Measurements from ENCODE around the gene TPST1.
"Not testable (repeated sequence)": the region's sequence is repeated elsewhere in the genome, so short reads cannot be mapped to it uniquely, and the experiment has no call there.

Gene TPST1

DNA sequence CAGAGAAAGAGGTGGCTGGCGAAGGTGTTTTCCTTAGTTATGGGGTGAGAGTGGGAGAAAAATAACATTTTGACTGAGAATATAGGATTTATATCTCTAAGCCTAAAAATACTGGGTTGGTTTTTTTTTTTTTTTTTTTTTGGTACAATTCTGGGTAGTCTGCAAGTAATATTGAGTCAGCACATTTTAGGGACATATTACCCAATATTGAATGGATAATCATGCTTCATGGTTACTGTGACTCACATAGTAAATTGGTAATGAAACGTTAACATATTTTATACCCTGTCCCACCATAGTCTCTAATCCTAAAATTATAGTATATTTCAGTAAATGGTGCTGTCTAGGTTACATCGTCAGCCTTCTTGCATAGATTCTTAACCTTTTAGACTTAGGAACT is 91.4 kb downstream of the TPST1 start:
- DNase-seq, result no peak

DNA sequence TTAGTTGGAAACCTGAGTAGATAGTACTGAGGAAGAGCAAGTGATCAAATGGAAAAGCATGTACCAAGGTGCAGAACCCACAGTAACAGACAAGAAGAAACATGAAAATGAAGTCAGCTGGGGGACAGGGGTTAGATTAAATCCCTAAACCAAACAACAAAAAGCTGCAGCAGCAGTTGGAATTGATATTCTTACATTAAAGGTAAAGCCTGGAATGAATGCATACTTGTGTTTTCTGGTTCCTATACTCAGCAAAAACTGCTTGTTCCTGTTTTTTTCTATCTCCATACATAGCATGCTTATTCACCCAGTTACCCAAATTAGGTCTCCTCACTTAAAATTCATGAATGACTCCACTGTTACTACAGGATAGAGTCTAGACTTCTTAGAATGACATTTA is 92.4 kb downstream of the TPST1 start:
- DNase-seq, result no peak

DNA sequence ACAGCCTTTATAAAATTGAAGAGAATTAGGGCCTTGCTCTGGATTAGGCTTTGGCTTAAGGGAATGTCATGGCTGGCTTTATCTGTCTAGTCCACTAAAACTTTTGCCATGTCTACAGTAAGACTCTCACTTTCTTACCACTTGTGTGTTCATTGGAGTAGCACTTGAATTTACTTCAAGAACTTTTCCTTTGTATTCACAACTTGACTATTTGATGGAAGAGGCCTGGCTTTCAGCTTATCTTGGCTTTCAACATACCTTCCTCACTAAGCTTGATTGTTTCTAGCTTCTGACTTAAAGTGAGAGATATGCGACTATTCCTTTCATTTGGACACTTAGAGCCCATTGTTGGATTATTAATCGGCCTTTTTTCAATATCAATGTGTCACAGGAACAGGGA is 96.1 kb downstream of the TPST1 start:
- no peak for DNase-seq

DNA sequence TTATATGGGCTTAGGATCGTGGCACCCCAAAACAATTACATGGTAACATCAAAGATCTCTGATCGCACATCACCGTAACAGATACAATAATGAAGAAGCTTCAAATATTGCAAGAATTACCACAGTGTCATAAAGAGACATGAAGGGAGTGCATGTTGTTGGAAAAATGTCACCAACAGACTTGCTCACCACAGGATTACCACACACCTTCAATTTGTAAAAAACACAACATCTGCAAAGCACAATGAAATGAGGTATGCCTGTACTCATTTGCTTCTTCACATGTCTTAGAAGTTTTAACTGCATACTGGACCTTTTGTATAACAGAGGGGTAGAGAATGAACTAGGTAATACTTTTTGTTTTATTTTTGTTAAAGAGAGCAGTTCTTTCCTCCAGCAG is 96.6 kb downstream of the TPST1 start:
- DNase-seq, result no peak

DNA sequence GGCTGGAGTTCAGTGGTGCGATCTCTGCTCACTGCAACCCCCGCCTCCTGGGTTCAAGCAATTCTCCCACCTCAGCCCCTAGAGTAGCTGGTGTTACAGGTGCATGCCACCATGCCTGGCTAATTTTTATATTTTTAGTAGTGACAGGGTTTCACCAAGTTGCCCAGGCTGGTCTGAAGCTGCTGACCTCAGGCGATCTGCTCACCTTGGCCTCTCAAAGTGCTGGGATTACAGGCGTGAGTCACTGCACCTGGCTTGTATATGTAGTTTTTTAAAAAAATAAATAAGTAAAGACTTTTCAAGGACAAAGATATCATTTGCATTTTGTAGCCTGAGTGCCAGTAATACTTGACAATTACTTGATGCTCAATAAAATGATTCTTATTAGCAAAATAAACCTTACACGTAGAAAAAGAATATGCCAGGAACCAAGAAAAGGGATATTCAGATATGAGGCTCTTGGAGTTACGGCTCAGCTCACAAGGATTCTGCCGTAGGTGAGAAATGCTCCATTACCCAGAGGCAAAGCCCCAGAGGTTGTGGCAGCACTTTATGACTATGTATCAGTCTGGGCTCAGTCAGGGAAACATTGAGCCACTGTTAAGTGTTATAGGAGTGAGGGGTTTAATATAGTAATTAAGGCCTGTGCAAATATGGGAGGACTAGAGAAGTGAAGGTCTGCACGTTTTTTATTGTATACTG is 98.5 kb downstream of the TPST1 start:
- no peak for DNase-seq

DNA sequence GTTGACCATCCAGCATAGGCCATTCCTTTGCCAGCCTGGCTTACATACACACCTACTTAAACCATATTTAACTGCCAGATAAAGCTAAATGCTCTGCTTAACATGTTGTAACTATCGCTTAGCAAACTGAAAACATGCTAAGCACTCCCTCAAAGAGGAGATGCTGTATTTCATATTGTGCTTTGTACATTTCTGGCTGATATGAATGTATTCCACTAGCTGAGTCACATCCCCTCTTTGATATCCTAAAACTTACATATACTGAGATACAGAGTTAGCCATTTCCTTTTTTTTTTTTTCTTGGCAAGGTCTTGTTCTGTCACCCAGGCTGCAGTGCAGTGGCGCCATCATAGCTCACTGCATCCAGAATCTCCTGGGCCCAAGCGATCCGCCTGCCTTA is 99.4 kb downstream of the TPST1 start:
- no peak for DNase-seq

DNA sequence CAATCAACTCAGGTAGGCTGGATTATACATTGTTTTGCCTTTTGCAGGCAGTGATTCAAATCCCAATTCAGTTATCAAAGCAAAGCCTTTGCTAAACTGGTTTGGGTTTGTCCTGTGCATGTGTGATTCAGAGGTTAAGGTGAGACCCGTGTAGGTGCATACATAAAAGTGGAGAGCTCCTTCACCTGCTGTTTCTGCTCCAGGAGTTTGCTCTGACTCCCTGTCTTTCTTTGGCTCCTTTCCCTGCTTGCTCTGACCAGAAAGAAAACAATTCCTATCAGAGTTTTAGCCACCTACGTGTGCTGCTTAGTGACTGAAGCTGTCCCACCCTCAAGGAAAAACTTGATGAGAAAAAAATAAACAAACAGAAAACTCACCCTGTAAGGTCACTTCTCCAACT is 101.1 kb downstream of the TPST1 start:
- no peak for DNase-seq

DNA sequence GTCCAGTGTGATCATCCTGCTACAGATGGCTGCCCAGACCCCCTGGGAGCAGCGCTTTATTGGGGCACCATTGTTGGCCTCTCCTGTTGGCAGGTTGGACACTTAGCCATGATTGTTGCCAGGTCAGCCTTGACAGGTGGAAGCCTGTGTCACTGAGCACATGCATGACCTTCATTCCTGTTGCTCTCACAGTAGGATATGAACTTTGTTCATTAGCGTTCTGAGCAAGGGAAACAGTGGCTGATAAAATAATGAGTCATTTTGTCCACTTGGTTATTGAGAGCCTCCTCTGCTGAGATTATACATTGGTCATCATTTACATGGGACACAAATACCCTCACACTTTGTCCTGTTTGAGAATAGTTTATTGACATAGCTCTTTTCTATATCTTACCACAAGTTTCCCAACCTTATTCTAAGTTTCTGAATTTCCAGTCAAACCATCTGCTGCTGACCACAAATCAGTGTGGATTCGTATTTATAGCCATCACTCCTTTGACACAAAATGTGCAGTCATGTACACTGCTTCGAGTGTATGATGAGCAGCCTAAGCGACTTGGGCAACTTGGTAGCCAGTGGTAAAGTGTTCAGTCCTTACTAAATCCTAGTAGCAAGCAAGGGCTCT is 102.6 kb downstream of the TPST1 start:
- no peak for DNase-seq

DNA sequence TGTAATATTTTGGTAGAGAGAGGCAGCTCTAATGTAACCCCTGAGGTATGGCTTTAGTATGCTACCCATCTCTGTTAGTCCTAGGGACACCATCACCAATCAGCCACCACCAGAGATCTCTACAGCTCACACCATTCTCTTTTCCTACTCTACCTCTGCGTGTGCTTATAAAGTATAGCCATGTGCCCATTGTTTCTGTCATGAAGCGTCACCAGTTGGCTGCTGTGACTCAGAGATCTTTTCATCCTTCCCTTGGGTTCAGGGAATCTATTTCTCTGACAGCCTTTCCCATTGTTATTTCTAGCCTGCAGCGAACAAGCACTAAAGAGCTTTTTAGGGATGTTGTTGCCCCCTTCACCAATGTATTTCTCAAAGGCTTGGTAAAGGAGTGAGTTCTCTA is 103.3 kb downstream of the TPST1 start:
- DNase-seq, result no peak

DNA sequence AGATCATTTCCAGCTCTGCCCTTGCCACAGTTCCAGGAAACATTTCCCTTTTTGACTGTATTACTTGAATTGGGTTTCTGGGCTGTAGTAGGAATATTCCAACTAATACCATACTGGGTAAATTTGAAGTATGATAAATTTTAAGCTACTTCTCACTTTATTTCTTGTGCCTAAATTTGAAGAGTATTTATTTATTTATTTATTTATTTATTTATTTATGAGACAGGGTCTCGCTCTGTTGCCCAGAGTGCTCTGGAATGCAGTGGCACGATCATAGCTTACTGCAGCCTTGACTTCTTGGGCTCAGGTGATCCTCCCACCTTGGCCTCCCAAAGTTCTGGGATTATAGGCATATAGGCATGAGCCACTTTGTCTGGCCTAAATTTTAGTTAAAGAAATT is 105.5 kb downstream of the TPST1 start:
- no peak for DNase-seq

DNA sequence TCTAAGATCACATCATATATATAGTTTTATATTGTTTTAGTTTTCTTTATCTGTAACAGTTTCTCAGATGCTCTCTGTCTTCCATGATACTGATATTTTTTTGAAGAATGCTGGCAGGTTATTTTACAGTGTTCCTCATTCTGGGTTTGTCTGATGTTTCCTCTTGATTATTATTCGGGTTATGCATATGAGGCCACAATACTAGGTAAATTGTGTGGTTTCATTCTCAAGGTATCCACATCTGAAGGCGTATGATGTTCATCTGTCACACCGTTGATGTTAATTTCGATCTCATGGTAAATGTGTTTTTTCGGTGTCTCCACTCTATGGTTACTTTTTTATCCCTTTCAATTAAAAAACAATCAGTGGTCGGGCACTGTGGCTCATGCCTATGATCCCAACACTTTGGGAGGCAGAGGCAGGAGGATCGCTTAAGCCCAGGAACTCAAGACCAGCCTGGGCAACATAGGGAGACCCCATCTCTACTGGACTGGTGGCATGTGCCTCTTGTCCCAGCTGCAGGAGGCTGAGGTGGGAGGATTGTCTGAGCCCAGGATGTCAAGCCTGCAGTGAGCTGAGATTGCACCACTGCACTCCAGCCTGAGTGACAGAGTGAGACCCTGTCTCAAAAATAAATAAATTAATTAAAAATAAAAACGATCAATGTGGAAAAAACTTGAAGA is 108.9 kb downstream of the TPST1 start:
- no peak for DNase-seq

DNA sequence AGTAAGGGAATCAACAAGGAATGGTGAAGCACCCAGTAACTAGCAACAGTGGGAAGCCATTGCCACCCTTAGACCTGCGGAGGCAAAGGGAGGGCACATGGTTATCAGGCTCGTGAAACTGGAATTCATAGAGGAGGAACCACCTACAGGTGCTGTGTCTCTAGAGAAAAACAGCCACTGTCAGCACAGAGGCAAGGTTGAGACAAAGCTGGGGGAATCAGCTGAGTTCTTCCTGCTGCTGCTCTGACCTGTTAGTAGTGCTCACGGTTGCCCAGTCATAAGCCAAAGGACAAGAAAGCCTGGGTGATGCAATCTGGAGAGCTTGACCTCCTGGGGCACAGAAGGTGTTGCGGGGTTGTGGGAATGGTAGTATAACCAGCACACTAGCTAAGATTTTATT is 110.1 kb downstream of the TPST1 start:
- no peak for DNase-seq

DNA sequence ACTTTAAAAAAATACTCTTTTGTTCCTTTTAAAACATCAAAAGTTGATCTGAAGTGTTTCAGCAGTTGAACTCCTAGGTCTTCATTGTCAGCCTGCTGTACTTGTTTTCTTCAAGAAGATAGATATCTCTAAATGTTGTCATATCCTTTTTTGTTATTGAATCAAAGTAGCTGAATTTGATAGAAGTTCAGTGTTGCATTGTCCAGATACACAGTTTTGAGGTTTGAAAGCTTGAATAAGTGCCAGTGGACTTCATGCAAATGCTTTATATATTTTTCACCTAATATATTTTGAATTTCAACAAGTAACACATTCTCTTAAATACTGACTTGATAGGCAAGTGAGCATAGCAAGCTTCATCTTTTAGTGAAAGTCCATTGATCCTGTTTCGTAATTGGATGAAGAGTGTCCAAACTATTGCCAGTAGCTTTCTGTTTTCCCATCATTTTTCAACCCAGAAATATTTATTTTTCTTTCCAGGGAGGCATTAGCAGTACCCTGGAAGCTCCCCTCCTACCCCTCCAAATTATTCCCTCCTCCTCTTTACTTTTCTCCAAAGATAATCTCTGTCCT is 114.4 kb downstream of the TPST1 start:
- no peak for DNase-seq

DNA sequence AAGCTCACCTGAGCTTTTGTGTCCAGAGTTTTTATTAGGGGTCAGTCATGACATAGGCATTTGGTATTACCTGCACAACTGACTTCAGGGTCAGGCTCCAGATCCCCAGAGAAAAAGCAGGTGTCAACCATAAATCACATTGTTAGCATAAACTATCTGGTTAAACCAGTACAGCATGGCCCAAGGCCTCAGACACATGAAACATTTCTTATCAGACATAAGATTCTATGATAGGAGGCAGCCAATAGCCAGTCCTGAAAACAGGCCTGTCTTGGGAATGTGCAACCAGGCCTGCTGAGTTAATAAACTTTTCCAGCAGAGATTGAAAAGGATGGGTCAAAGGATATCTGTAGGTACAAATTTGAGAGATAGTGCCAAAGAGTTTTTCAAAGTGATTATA is 116.1 kb downstream of the TPST1 start:
- DNase-seq, result no peak

DNA sequence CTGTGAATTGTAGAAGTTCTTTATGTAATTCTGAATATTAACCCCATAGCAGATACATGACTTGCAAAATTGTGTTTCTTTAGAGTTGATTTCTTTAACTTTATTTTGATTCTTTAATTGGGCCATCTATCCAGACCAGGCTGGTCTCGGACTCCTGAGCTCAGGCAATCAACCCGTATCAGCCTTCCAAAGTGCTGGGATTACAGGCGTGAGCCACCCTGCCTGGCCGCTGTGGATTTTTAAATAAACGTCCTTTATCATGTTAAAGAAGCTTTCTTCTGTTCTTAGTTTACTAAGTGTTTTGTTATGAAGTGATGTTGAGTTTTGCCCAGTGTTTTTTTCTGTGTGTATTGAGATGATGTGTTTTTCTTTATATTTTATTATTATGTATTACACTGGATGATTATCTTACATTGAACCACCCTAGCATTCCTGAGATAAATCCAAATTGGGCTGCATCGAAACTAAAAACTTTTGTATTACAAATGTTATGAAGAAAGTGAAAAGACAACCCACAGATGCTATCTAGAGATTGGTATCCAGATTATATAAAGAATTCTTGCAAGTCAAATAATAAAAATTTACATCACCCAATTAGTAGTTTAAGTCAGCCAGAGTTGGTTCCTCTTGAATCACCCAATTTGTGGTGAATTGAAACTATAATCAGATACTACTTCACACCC is 118.1 kb downstream of the TPST1 start:
- no peak for DNase-seq

DNA sequence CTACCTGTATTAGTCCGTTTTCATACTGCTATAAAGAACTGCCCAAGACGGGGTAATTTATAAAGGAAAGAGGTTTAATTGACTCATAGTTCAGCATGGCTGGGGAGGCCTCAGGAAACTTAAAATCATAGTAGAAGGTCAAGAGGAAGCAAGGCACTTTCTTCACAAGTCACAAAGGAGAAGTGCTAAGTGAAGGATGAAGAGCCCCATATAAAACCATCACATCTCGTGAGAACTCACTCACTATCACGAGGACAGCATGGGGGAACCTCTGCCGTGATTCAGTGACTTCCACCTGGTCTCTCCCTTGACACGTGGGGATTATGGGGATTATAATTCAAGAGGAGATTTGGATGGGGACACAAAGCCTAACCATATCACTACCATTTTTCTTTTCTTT is 119.9 kb downstream of the TPST1 start:
- not testable (repeated sequence) for DNase-seq

DNA sequence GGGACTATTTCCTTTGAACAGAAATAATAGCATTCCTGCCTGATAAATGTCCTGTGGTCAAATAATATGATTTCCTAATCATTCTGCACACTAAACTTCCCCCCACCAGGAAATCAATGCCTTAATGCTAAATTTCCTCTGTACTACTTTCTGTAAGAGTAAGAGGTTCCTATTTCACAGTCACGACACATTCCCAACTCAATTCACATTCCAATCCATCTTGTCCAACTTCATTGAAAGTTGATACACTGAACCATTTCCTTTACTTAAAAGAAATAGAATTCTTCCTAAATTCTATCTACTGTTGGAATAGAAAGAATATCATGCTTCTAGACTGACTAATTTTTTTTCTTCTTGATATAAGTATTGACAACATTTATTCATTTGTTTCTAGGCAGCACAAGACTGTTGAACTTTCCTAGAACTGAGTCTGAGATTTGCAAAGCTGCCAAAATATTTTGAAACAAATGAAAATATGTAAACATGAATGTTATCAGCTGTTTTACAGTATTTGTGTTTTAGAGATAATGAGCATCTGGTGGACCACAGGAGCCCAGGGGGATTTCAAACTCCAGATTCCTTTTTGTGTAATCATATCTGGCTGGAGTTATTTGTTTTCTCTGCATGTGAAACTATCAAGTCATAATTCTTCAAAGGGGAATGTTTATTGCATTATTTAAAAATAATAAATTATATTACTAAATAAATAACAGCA is 121.5 kb downstream of the TPST1 start:
- no peak for DNase-seq

DNA sequence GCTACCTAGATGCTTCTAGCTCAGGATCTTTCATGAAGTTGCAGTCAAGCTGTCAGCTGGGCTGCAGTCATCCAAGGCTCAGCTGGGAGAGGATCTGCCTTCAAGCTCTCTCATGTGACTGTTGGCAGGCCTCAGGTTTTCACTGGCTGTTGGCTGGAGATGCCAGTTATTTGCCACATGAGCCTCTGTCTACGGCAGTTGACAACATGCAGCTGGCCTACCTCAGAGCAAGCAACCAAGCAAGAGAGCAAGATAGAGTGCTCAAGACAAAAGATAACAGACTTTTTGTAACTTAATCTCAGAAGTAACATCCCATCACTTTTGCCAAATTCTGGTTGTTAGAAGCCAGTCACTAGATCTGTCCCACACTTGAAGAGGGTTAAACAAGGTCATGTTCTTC is 125.8 kb downstream of the TPST1 start:
- no peak for DNase-seq

DNA sequence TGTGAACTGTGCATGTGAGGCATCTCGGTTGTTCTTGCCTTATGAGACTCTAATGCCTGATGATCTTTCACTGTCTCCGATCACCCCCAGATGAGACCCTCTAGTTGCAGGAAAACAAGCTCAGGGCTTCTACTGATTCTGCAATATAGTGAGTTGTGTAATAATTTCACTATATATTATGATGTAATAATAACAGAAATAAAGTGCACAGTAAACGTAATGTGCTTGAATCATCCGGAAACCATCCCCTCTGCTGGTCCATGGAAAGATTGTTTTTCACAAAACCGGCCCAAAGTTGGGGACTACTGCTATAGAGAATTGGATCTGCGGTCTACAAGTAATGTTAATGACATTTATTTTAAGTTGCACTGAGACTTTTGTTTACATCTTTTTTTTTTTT is 126.7 kb downstream of the TPST1 start:
- DNase-seq, result no peak

DNA sequence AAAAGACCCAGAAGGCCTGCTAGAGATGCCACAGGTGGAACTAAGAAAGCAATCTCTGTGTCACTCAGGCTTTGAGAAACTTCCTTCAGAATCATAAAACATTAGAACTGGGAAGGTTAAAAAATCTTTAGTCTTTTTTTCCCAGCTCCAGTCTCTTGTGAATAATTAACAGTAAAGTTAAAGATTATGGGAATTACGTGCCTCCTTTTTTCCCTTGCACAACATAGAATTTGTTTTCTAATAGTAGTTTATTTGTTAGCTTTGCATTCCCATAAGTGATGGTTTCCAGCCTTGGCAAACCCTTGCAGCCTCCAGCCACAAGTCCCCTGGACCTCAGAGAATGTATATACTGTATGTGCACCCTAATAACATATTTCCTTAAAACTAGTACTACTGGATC is 128.3 kb downstream of the TPST1 start:
- no peak for DNase-seq

DNA sequence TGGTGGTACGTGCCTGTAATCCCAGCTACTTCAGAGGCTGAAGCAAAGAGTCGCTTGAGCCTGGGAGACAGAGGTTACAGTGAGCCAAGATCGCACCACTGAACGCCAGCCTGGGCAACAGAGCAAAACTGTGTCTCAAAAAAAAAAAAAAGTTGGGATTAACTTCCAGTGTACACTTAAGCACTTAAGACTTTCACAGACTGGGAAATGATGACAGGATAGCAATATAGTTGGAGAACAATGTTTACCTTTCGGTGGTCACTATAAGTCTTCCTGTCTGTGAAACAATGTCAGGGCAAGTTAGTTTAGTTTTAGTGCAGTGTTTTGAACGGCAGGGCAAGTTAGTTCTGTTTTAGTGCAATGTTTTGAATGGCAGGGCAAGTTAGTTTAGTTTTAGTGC is 130.2 kb downstream of the TPST1 start:
- no peak for DNase-seq

DNA sequence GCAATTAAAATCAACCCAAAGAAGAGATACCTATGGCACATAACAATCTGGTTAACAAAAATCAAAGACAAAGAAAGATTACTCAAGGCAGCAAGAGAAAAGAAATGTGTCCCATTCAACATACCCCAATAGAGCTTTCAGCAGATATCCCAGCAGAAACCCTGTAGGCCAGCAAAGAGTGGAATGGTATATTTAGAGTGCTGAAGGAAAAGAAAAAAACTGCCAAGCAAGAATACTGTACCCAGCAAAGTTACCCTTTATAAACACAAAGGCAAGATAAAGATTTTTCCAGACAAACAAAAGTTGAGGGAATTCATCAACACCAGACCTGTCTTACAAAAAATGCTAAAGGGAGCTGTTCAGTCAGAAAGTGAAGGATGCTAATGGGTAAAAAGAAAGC is 131.6 kb downstream of the TPST1 start:
- DNase-seq, result no peak

DNA sequence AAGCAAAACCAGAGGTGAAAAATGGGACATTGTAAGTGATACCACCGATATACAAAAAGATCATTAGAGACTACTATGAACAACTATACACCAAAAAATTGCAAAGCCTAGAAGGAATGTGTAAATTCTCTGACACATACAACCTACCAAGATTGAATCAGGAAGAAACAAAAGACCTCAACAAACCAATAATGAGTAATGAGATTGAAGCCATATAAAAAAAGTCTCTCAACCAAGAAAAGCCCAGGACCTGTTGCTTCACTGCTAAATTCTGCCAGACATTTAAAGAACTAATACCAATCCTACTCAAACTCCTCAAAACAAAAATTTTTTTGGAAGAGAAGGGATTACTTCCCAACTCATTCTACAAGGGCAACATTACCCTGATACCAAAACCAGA is 134.0 kb downstream of the TPST1 start:
- DNase-seq, result no peak

Data from effector CD4-positive, alpha-beta T cell (primary cell).